ENCODE measurements around the gene NCKAP5. TPM values are rescaled to one million over a fixed set of nuclear protein-coding genes. Genes with fewer than 3 reads are reported as not detected.

The NCKAP5 gene
- total and polyA plus RNA-seq, 7 experiments from 2014 or later, result 0.12 TPM; not detected in 6

DNA sequence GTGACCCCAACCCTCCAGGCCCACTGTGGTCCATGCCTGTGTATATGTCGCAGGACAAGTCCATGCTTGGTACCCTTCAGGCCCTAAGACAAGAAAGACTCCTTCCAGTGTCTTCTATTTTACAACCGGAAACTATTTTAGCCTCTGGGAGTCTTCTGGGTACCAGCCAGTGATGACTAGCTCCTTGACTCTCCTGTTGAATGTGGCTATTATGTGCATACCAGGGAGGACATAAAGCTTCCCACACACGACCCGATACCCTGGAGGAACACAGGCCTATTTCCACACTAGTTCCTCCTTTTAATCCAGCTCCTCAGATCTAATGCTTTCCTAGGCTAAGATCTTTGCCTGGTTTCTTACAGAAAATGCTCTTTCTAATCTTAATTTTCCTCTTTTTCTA is 178.1 kb downstream of the NCKAP5 start:
- no peak overlapping the region for H3K27ac Mint-ChIP-seq
- no peaks in the 10 kb centered on the region for H3K4me1 ChIP-seq (ENCODE audit: control insufficient read depth in 2 of 2, insufficient read depth in 2 of 2, low read length in 2 of 2)
- peaks cover 0 to 4% (median 0%) of the 10 kb centered on the region in 5 donors for H3K27me3 Mint-ChIP-seq
- ATAC-seq (no peak), DNase-seq (no peak)
- POLR2A ChIA-PET, result no interaction called here
- peaks cover 0 to 3% (median 0%) of the 10 kb centered on the region in 5 donors for H3K36me3 Mint-ChIP-seq
- intact Hi-C loops (cut with micrococcal nuclease), result no loop called here
- H3K4me3 ChIP-seq (ENCODE audit: low read length), result no peak overlapping the region
- CTCF ChIA-PET, result no interaction called here
- no peaks in the 10 kb centered on the region for H3K36me3 ChIP-seq (ENCODE audit: control insufficient read depth in 2 of 3, insufficient read depth in 3 of 3, low read length in 3 of 3)
- no peak overlapping the region for H3K4me3 Mint-ChIP-seq
- no peak overlapping the region for H3K27ac ChIP-seq (ENCODE audit: low read depth, low read length)
- H3K27me3 ChIP-seq (ENCODE audit: control insufficient read depth in 2 of 2, insufficient read depth in 2 of 2, low read length in 2 of 2), result no peaks in the 10 kb centered on the region
- no peaks in the 10 kb centered on the region for H3K4me1 Mint-ChIP-seq
- H3K9me3 ChIP-seq (ENCODE audit: control insufficient read depth in 2 of 3, low read length in 3 of 3), result no peaks in the 10 kb centered on the region
- H3K9me3 Mint-ChIP-seq, result peaks cover 5 to 36% (median 15%) of the 10 kb centered on the region in 11 donors

- H3K27me3 Mint-ChIP-seq, result peaks cover 0 to 4% (median 0%) of the 10 kb centered on the region in 5 donors
- no peak overlapping the region for H3K27ac ChIP-seq (ENCODE audit: low read depth, low read length)
- intact Hi-C loops (cut with micrococcal nuclease), result no loop called here
- H3K4me1 ChIP-seq (ENCODE audit: control insufficient read depth in 2 of 2, insufficient read depth in 2 of 2, low read length in 2 of 2), result no peaks in the 10 kb centered on the region
- peaks cover 6 to 35% (median 15%) of the 10 kb centered on the region in 11 donors for H3K9me3 Mint-ChIP-seq
- CTCF ChIA-PET, result no interaction called here
- peaks cover 0 to 3% (median 0%) of the 10 kb centered on the region in 5 donors for H3K36me3 Mint-ChIP-seq
- no peak overlapping the region for H3K4me3 Mint-ChIP-seq
- no peak for ATAC-seq
- POLR2A ChIA-PET, result no interaction called here
- no peak overlapping the region for H3K4me3 ChIP-seq (ENCODE audit: low read length)
- no peaks in the 10 kb centered on the region for H3K9me3 ChIP-seq (ENCODE audit: control insufficient read depth in 2 of 3, low read length in 3 of 3)
- no peak overlapping the region for H3K27ac Mint-ChIP-seq
- H3K27me3 ChIP-seq (ENCODE audit: control insufficient read depth in 2 of 2, insufficient read depth in 2 of 2, low read length in 2 of 2), result no peaks in the 10 kb centered on the region
- no peaks in the 10 kb centered on the region for H3K36me3 ChIP-seq (ENCODE audit: control insufficient read depth in 2 of 3, insufficient read depth in 3 of 3, low read length in 3 of 3)
- H3K4me1 Mint-ChIP-seq, result no peaks in the 10 kb centered on the region
- no peak for DNase-seq
Observed at GRCh38 chr2:133389569-133389968, 178.7 kb downstream of the NCKAP5 start.

- Mint-ChIP-seq H3K36me3 (no peaks in the 10 kb centered on the region), H3K4me3 (no peak overlapping the region), H3K4me1 (no peaks in the 10 kb centered on the region), H3K27me3 (no peaks in the 10 kb centered on the region), H3K9me3 (peaks cover 0 to 21% (median 7%) of the 10 kb centered on the region in 11 donors), H3K27ac (no peak overlapping the region)
- no peaks in the 10 kb centered on the region for H3K4me1 ChIP-seq (ENCODE audit: control insufficient read depth in 2 of 2, insufficient read depth in 2 of 2, low read length in 2 of 2)
- no peaks in the 10 kb centered on the region for H3K9me3 ChIP-seq (ENCODE audit: control insufficient read depth in 2 of 3, low read length in 3 of 3)
- no peaks in the 10 kb centered on the region for H3K36me3 ChIP-seq (ENCODE audit: control insufficient read depth in 2 of 3, insufficient read depth in 3 of 3, low read length in 3 of 3)
- CTCF ChIA-PET, result no interaction called here
- no peak for ATAC-seq
- H3K27me3 ChIP-seq (ENCODE audit: control insufficient read depth in 2 of 2, insufficient read depth in 2 of 2, low read length in 2 of 2), result no peaks in the 10 kb centered on the region
- POLR2A ChIA-PET, result no interaction called here
- intact Hi-C loops (cut with micrococcal nuclease), result no loop called here
- no peak overlapping the region for H3K27ac ChIP-seq (ENCODE audit: low read depth, low read length)
- DNase-seq, result no peak
- no peak overlapping the region for H3K4me3 ChIP-seq (ENCODE audit: low read length)
Observed at GRCh38 chr2:133382566-133382965, 185.7 kb downstream of the NCKAP5 start.

- no peaks in the 10 kb centered on the region for H3K4me1 Mint-ChIP-seq
- no peak for DNase-seq
- H3K27me3 ChIP-seq (ENCODE audit: control insufficient read depth in 2 of 2, insufficient read depth in 2 of 2, low read length in 2 of 2), result no peaks in the 10 kb centered on the region
- no peaks in the 10 kb centered on the region for H3K27me3 Mint-ChIP-seq
- ChIA-PET CTCF (no interaction called here), POLR2A (no interaction called here)
- no peaks in the 10 kb centered on the region for H3K4me1 ChIP-seq (ENCODE audit: control insufficient read depth in 2 of 2, insufficient read depth in 2 of 2, low read length in 2 of 2)
- no peaks in the 10 kb centered on the region for H3K36me3 Mint-ChIP-seq
- H3K4me3 ChIP-seq (ENCODE audit: low read length), result no peak overlapping the region
- no peaks in the 10 kb centered on the region for H3K9me3 ChIP-seq (ENCODE audit: control insufficient read depth in 2 of 3, low read length in 3 of 3)
- intact Hi-C loops (cut with micrococcal nuclease), result no loop called here
- H3K9me3 Mint-ChIP-seq, result peaks cover 0 to 17% (median 3%) of the 10 kb centered on the region in 11 donors
- ATAC-seq, result no peak
- H3K36me3 ChIP-seq (ENCODE audit: control insufficient read depth in 2 of 3, insufficient read depth in 3 of 3, low read length in 3 of 3), result no peaks in the 10 kb centered on the region
- H3K27ac ChIP-seq (ENCODE audit: low read depth, low read length), result no peak overlapping the region
- H3K27ac Mint-ChIP-seq, result no peak overlapping the region
- H3K4me3 Mint-ChIP-seq, result no peak overlapping the region
Observed at GRCh38 chr2:133380991-133381390, 187.3 kb downstream of the NCKAP5 start.

DNA sequence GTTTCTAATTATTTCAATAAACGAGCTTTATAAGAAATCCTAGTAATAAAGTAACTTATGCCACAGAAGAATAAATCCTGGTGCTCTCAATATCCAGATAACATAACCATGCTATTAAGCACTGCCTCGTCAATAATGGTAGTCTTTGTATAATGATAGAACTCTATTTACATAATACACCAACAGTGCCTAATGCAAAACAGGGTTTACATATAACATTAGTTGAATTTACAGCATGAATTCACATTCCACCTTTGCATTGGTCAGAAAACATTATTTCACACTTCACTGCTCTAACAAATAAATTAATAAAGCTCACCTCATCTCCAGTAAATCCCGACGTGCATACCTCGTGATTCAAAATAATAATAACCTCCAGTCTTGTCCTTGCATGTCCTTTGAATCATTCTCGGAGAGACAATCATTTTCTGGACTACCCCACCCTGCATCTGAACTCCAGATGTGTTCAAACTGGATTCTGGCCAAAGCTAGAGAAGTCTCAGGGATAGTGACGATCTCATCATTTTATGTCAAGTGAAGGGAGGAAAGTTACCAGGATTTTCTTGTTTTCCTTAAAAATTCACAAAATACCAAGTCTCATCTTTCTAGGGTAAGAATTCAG is 189.2 kb downstream of the NCKAP5 start:
- H3K27me3 Mint-ChIP-seq, result no peaks in the 10 kb centered on the region
- H3K27ac Mint-ChIP-seq, result no peak overlapping the region

GRCh38 chr2:133378386-133378785 is 189.9 kb downstream of the NCKAP5 start:
- no peaks in the 10 kb centered on the region for H3K4me1 Mint-ChIP-seq
- no peak overlapping the region for H3K4me3 Mint-ChIP-seq
- no peak for ATAC-seq
- H3K27me3 ChIP-seq (ENCODE audit: control insufficient read depth in 2 of 2, insufficient read depth in 2 of 2, low read length in 2 of 2), result no peaks in the 10 kb centered on the region
- H3K27me3 Mint-ChIP-seq, result no peaks in the 10 kb centered on the region
- no peak overlapping the region for H3K4me3 ChIP-seq (ENCODE audit: low read length)
- H3K9me3 Mint-ChIP-seq, result peaks cover 0 to 27% (median 6%) of the 10 kb centered on the region in 11 donors
- ChIA-PET POLR2A (no interaction called here), CTCF (no interaction called here)
- H3K9me3 ChIP-seq (ENCODE audit: control insufficient read depth in 2 of 3, low read length in 3 of 3), result no peaks in the 10 kb centered on the region
- H3K4me1 ChIP-seq (ENCODE audit: control insufficient read depth in 2 of 2, insufficient read depth in 2 of 2, low read length in 2 of 2), result no peaks in the 10 kb centered on the region
- intact Hi-C loops (cut with micrococcal nuclease), result no loop called here
- no peak overlapping the region for H3K27ac Mint-ChIP-seq
- no peak overlapping the region for H3K27ac ChIP-seq (ENCODE audit: low read depth, low read length)
- H3K36me3 Mint-ChIP-seq, result no peaks in the 10 kb centered on the region
- no peaks in the 10 kb centered on the region for H3K36me3 ChIP-seq (ENCODE audit: control insufficient read depth in 2 of 3, insufficient read depth in 3 of 3, low read length in 3 of 3)
- no peak for DNase-seq

More for the DNA sequence above, 189.2 kb downstream of the NCKAP5 start:
- CTCF ChIA-PET, result no interaction called here
- Mint-ChIP-seq H3K36me3 (no peaks in the 10 kb centered on the region), H3K4me1 (no peaks in the 10 kb centered on the region), H3K4me3 (no peak overlapping the region), H3K9me3 (peaks cover 0 to 23% (median 3%) of the 10 kb centered on the region in 11 donors)
- POLR2A ChIA-PET, result no interaction called here
- Histone ChIP-seq H3K27me3 (ENCODE audit: control insufficient read depth in 2 of 2, insufficient read depth in 2 of 2, low read length in 2 of 2) (no peaks in the 10 kb centered on the region), H3K9me3 (ENCODE audit: control insufficient read depth in 2 of 3, low read length in 3 of 3) (no peaks in the 10 kb centered on the region), H3K4me1 (ENCODE audit: control insufficient read depth in 2 of 2, insufficient read depth in 2 of 2, low read length in 2 of 2) (no peaks in the 10 kb centered on the region), H3K27ac (ENCODE audit: low read depth, low read length) (no peak overlapping the region), H3K4me3 (ENCODE audit: low read length) (no peak overlapping the region), H3K36me3 (ENCODE audit: control insufficient read depth in 2 of 3, insufficient read depth in 3 of 3, low read length in 3 of 3) (no peaks in the 10 kb centered on the region)
- ATAC-seq (no peak), DNase-seq (no peak)
- intact Hi-C loops (cut with micrococcal nuclease), result no loop called here

- Mint-ChIP-seq H3K4me1 (no peaks in the 10 kb centered on the region), H3K9me3 (peaks cover 0 to 29% (median 6%) of the 10 kb centered on the region in 11 donors), H3K4me3 (no peak overlapping the region), H3K27me3 (no peaks in the 10 kb centered on the region), H3K36me3 (no peaks in the 10 kb centered on the region), H3K27ac (no peak overlapping the region)
- Histone ChIP-seq H3K4me3 (ENCODE audit: low read length) (no peak overlapping the region), H3K27ac (ENCODE audit: low read depth, low read length) (no peak overlapping the region), H3K27me3 (ENCODE audit: control insufficient read depth in 2 of 2, insufficient read depth in 2 of 2, low read length in 2 of 2) (no peaks in the 10 kb centered on the region), H3K4me1 (ENCODE audit: control insufficient read depth in 2 of 2, insufficient read depth in 2 of 2, low read length in 2 of 2) (no peaks in the 10 kb centered on the region), H3K36me3 (ENCODE audit: control insufficient read depth in 2 of 3, insufficient read depth in 3 of 3, low read length in 3 of 3) (no peaks in the 10 kb centered on the region), H3K9me3 (ENCODE audit: control insufficient read depth in 2 of 3, low read length in 3 of 3) (no peaks in the 10 kb centered on the region)
- CTCF ChIA-PET, result no interaction called here
- no peak for DNase-seq
- POLR2A ChIA-PET, result no interaction called here
- intact Hi-C loops (cut with micrococcal nuclease), result no loop called here
- no peak for ATAC-seq
Observed at GRCh38 chr2:133377599-133377998, 190.7 kb downstream of the NCKAP5 start.

Data from naive thymus-derived CD4-positive, alpha-beta T cell (primary cell).